Measurements from ENCODE around the gene TAS2R40. TPM values are rescaled to one million over a fixed set of nuclear protein-coding genes. Genes with fewer than 3 reads are reported as not detected.
"Not testable (repeated sequence)": the region's sequence is repeated elsewhere in the genome, so short reads cannot be mapped to it uniquely, and the experiment has no call there.

The TAS2R40 gene
- total RNA-seq, 4 donors from 2014 or later = not detected

GRCh38 chr7:143259765-143260164 is 37.9 kb downstream of the TAS2R40 start:
- no peaks in the 10 kb centered on the region for H3K9me3 ChIP-seq
- H3K4me1 ChIP-seq = peaks cover 0 to 27% (median 6%) of the 10 kb centered on the region in 4 donors
- no peak for DNase-seq
- TF ChIP-seq POLR2A (IDR thresholded peaks at IDR 0.05) = no peak
- no peak for TF ChIP-seq CTCF (IDR thresholded peaks at IDR 0.05)
- no peak overlapping the region for H3K27ac ChIP-seq
- H3K36me3 ChIP-seq = no peaks in the 10 kb centered on the region
- no peaks in the 10 kb centered on the region for H3K27me3 ChIP-seq
- H3K4me3 ChIP-seq = no peak overlapping the region

GRCh38 chr7:143261901-143262300 is 40.1 kb downstream of the TAS2R40 start:
- H3K27me3 ChIP-seq = no peaks in the 10 kb centered on the region
- DNase-seq = no peak
- H3K9me3 ChIP-seq = no peaks in the 10 kb centered on the region
- no peak overlapping the region for H3K4me3 ChIP-seq
- peaks cover 0 to 47% (median 6%) of the 10 kb centered on the region in 4 donors for H3K4me1 ChIP-seq
- H3K27ac ChIP-seq = no peak overlapping the region
- peaks cover 0 to 3% (median 0%) of the 10 kb centered on the region in 3 donors for H3K36me3 ChIP-seq
- no peak for TF ChIP-seq CTCF (IDR thresholded peaks at IDR 0.05)
- TF ChIP-seq POLR2A (IDR thresholded peaks at IDR 0.05) = no peak

- Histone ChIP-seq H3K4me1 (peaks cover 0 to 62% (median 6%) of the 10 kb centered on the region in 4 donors), H3K9me3 (no peaks in the 10 kb centered on the region), H3K36me3 (peaks cover 0 to 19% (median 0%) of the 10 kb centered on the region in 3 donors), H3K4me3 (peak within 1 kb of the TSS; percentile 61 to 87 (median 74)), H3K27ac (peak within 1 kb of the TSS; percentile 83 to 89 (median 86)), H3K27me3 (no peaks in the 10 kb centered on the region)
- peak; percentile 82 to 94 (median 92) for DNase-seq
- TF ChIP-seq POLR2A (IDR thresholded peaks at IDR 0.05) (peak; percentile 86 to 90), CTCF (IDR thresholded peaks at IDR 0.05) (peak in 3 of 6 experiments; percentile 6 to 20 (median 12))
These were observed 41.7 kb downstream of the TAS2R40 start, which contains the start of gene GSTK1 for GRCh38 chr7:143263266-143264195. Gene GSTK1, plus strand, starts transcription at chr7:143263441. Its CDS starts 73 bp downstream, at chr7:143263514.

- Histone ChIP-seq H3K36me3 (peaks cover 0 to 26% (median 0%) of the 10 kb centered on the region in 3 donors), H3K4me1 (peaks cover 0 to 61% (median 6%) of the 10 kb centered on the region in 4 donors), H3K27ac (peak overlapping the region; percentile 83 to 89 (median 86)), H3K4me3 (peak overlapping the region; percentile 61 to 87 (median 74))
- H3K9me3 ChIP-seq, DNase-seq, H3K27me3 ChIP-seq: not testable (repeated sequence)
These were observed 42.3 kb downstream of the TAS2R40 start for GRCh38 chr7:143264196-143264568.

- peak overlapping the region in 3 of 4 donors; percentile 61 to 87 (median 80) for H3K4me3 ChIP-seq
- peaks cover 0 to 33% (median 0%) of the 10 kb centered on the region in 3 donors for H3K36me3 ChIP-seq
- peaks cover 0 to 55% (median 6%) of the 10 kb centered on the region in 4 donors for H3K4me1 ChIP-seq
- no peaks in the 10 kb centered on the region for H3K27me3 ChIP-seq
- DNase-seq = no peak
- no peaks in the 10 kb centered on the region for H3K9me3 ChIP-seq
- peak overlapping the region in 3 of 4 donors; percentile 83 to 89 (median 85) for H3K27ac ChIP-seq
- TF ChIP-seq CTCF (IDR thresholded peaks at IDR 0.05) = no peak
- TF ChIP-seq POLR2A (IDR thresholded peaks at IDR 0.05) = no peak
These were observed 43.3 kb downstream of the TAS2R40 start for GRCh38 chr7:143265017-143265693.
